Stimulated activated naive CD4-positive, alpha-beta T cell treated with Interleukin-2 at 50 U/mL for 16 hours (primary cell): ENCODE measurements around the gene TBCD.
A peak's percentile ranks its signal among the peaks of the same experiment; 100 is the strongest.

Experiments
- DNase-seq: peaks from one replicate; lab custom pipeline; 2025; lab: John Stamatoyannopoulos, UW

Gene TBCD

GRCh38 chr17:82858376-82859126 is 106.7 kb downstream of the TBCD start:
- DNase-seq, result no peak

- DNase-seq, result peak; percentile 67
Measured at GRCh38 chr17:82859431-82860403, 107.9 kb downstream of the TBCD start.

GRCh38 chr17:82860606-82861392 is 108.9 kb downstream of the TBCD start:
- DNase-seq, result no peak

DNA sequence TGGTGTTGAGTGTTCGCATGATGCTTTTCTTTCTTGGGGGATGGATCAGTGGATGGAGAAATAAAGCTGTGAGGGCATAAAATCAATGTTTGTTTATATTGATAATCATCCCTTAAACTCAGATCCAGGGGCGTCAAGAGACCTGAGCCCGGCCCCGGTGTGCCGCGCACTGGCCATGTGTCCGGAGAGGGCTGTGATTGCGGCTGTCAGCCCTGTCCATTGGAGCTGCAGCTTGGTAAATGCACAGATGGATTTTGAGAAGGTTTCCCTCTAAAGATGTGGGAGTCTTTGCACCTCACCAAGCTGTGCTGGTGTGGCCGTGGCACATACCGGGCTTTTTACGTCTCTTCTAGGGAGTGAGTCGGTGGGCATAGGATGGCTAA is 109.5 kb downstream of the TBCD start:
- DNase-seq, result no peak

GRCh38 chr17:82862191-82862590 is 110.3 kb downstream of the TBCD start:
- DNase-seq, result no peak

DNA sequence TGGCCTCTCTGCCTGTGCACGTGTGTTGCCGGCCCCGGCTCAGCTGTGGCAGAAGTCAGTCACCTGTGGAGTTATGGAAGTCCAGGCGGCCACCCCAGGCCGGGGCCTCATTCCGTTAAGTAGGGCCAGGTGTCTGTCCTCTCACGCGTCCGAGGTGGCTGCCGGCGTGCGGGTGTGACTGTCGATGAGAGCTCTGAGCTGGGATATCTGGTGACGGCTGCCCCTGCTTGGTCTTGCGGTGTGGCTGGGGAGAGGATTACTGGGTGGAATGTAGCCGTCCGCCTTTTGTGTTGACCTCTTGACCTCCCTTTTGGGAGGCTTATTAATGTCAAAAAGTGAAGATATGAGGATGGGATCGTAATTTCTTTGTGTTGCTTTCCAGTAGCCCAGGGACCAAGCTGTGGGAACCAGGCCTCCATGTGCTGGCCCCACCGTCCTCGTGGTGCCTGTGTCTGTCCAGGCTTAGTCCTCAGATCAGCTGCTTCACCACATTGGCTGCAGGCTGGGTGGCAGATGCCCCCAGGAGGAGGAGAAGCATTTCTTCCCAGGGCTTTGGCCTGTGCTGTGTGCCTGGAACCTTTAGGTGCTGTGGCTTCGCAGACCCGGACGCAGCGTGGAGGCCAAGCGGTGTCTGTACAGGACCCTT is 111.0 kb downstream of the TBCD start:
- no peak for DNase-seq

DNA sequence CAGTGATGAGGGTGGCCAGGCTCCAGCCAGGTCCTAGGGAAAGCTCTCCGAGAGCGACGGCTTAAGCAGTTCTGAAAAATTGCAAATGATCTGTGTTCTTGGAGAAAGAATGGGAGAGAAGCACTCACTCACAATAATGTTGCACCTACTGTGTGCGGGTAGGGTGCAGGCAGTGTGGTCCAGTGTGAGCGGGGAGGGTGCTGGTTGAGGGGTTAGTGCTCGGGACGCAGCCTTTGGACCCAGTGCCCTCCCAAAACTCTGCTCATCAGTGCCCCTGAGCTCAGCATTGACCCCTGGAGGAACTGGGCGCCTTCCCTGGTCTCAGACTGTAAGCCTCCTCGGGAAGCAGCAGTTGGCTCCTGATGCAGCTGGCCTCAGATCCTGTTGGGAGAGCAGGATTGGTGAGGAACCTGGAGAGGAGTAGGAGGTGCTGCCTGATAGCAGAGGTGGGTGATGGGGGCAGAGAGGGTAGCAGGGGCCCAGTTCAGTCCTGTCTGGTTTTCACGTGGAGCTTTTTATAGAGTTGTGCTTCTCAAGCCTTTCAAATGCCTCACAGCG is 111.6 kb downstream of the TBCD start:
- DNase-seq, result no peak

DNA sequence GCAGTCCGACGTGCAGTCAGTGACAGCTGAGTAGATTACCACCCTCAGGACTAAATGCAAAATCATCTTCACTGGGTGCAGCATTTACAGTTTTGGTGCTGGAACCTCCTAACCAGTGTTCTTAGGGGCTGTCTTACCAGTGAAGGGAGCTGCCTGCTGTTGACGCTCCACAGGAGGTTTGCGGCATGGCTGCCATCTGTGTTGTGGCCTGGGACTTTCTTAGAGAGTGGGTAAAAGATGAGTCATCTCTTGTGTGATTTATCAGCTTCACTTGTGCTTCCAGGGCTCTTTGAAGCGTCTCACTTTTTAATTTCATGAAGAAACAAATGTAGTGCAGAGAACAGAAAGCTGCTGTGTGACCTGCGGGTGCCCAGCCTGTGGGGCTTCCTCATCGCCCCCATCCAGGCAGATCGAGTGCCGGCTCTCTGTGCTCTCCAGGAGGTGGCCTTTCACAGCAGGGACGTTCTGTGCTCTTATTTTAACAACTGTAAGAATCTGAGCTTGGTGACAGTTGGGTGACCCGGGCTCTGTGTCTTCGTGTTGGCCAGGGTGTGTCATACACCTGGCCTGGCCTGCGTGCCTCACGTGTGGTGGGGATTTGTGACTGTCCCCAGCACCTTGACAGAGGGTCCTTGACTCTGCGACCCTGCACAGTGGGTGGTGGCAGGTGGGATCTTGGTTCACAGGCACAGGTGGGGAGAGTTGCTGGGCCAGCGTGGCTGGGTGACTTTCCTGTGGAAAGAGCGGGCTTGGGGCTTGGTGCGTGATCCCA is 112.3 kb downstream of the TBCD start:
- peak; percentile 83 for DNase-seq

GRCh38 chr17:82864713-82865248 is 112.9 kb downstream of the TBCD start:
- DNase-seq, result no peak

DNA sequence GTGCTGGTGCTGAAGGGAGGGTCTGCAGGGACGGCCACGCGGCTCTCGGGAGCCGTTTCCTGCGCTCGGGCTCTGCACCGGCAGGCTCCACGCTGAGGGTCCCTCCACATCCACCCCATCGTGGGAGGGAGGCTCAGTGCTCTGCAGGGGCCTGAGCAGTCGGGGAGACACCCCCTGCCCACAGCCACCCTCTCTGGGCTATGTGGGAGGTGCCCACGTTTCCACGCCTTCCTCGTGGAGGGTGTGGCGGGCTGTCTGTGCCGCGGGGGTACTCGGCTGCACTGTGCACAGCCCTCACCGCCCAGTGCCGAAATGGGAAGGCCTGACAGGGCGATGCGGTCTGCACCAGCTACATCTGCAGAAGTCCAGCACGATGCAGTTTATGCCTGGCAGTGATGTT is 113.4 kb downstream of the TBCD start:
- no peak for DNase-seq

DNA sequence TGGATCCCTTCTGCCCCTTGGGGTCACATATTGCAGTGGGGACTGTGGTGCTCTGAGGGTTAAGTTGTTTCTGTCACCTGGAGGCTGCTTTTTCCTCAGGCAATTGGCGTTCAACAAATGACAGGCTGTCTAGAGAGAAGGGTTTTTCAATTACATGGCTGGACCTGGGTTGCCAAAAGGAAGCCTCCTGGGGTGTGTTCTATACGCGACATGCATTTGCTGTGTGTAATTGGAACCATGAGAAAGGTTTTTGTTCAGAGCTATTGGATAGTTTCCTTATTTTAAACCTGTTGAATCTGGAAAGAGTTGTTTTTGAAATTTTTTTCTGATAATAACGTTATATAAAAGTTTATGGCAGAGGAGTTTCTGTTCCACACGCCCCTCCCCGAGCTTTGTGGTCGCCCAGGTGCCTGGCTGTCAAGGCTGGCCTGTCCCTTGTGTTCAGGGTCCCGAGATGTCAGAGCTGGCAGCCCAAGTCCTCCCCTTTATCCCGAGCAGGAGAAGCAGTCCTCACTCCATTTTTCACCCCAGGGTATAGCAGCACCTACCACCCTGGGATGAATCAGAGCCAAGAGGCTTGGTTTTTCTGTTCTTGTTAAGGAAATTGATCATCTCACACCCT is 114.0 kb downstream of the TBCD start:
- DNase-seq, result no peak

GRCh38 chr17:82866590-82867191 is 114.8 kb downstream of the TBCD start:
- DNase-seq, result no peak

- no peak for DNase-seq
Measured at GRCh38 chr17:82867763-82868325, 116.0 kb downstream of the TBCD start.

DNA sequence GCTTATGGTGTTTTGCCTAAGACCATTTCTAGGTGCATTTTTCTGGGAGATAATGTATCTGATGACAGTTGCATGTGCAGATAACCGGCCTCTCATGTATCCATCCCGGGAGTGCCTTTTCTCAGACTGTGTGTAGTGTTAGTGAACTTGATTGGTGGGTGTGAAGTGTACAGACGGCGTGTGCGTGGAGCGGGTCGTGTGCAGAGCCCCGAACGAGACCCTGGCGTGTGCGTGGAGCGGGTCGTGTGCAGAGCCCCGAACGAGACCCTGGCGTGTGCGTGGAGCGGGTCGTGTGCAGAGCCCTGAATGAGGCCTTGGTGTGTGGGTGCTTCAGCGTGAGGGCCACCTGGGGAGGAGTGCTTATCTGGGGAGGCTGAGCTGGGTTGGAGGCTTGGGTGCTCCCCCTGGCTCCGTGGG is 116.9 kb downstream of the TBCD start:
- no peak for DNase-seq

DNA sequence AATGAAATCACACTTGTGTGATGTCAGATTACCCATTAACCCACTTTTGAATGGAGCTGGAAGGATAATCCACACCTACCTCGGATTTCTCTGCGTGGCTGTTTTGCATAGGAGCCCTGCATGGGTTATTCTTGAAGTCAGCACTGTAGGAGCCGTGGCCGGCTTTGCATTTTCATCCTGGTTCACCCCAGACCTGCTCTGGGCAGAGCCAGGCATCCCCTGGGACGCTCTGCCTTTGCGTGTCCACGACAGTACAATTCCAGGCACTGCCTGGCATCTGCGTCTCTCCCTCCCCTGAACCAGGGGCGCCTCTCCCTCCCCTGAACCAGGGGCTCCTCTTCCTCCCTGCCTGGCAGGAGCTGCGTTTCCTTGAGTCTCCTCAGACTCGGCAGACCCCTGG is 117.7 kb downstream of the TBCD start:
- no peak for DNase-seq

DNA sequence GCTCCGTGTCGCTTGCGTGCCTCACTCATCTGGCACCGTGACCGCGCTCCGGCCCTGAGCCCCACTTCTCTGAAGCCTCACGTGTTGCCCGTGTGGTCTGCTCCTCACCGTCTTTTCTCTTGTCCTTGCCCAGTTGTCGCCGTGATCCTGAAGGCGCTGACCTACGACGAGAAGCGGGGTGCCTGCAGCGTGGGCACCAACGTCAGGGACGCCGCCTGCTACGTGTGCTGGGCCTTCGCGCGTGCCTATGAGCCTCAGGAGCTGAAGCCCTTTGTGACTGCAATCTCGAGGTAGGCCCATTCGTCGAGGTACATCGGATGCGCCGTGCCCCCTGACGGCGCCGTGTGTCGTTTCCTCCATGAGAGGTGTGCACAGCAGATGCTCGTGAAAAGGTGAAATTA is 118.2 kb downstream of the TBCD start:
- no peak for DNase-seq

DNA sequence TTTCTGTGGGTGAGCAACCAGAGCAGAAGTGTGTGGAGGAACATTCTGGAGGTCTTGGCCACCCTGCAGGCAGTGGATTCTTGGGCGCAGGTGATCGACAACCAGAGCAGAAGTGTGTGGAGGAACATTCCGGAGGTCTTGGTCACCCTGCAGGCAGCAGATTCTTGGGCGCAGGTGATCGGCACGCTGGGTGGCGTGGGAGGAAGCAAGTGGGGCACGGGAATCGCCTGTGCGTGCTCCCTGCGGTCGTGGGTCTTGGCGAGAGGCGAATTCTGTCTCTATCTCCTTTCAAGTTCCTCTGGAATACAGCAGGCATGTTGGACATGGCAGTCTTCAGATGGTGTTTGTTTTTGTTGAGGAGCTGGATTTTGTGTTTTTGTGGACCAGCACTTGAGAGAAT is 118.7 kb downstream of the TBCD start:
- DNase-seq, result no peak

DNA sequence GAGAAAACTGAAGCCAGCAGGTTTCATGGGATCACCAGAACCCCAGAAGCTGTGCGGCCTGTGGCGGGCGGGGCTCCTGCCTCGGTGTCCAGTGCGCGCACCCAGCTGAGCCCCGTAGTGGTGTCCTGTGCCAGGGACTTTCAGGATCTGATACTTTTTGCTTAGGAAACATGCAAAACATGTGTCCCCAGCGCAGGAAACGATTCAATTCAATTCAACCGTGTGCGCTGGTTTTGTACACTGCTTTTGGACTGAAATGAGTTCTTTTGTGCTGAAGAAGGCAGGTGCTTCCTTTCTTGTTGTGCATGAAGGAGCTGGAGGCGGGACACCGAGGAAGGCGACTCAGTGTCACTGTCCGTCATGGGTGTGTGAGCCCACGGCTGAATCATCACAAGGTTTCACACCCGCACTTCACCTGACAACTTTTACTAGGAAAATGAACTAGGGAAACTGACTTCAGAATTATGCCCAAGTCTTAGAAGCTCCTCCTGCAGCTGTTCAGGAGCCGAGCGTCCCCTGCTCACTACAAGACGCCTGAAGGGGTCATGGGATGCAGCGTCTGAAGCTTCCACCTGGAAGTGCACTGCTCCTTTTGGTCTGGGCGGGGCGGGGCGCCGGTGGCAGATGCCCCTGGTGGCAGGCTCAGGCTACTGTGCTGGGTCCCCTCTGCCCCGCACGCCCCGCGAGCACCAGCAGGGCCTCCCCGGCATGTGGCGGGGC is 119.4 kb downstream of the TBCD start:
- DNase-seq, result no peak
